Measurements from ENCODE around the gene B3GALT4.

DNA sequence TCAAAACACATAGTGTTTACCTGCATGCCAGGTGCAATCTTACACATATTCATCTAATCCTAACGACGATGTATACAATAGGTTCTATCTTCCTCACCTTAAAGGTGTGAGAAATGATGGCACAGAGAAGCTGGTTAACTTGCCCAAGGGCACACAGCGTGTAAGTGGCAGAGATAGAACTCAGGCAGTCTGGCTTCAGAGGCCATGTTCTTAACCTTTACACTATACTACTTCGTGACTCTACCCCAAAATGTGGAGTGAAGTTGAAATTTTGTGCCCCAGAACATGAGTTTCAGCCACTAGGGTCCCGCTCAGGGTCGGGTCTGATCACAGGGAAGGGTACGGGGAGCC lies 5.8 kb upstream of the B3GALT4 start:
- TF ChIP-seq, protein P1, sequence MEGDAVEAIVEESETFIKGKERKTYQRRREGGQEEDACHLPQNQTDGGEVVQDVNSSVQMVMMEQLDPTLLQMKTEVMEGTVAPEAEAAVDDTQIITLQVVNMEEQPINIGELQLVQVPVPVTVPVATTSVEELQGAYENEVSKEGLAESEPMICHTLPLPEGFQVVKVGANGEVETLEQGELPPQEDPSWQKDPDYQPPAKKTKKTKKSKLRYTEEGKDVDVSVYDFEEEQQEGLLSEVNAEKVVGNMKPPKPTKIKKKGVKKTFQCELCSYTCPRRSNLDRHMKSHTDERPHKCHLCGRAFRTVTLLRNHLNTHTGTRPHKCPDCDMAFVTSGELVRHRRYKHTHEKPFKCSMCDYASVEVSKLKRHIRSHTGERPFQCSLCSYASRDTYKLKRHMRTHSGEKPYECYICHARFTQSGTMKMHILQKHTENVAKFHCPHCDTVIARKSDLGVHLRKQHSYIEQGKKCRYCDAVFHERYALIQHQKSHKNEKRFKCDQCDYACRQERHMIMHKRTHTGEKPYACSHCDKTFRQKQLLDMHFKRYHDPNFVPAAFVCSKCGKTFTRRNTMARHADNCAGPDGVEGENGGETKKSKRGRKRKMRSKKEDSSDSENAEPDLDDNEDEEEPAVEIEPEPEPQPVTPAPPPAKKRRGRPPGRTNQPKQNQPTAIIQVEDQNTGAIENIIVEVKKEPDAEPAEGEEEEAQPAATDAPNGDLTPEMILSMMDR (IDR thresholded peaks at IDR 0.05), result no peak
- no peak for TF ChIP-seq EZH2 (IDR thresholded peaks at IDR 0.05; ENCODE audit: borderline replicate concordance, insufficient read depth, low read depth, low read length, poor library complexity, severe bottlenecking)

Measured in B cell (primary cell).